SK-MEL-5 (cell line): ENCODE results near the gene EXOC1L. TPM values are rescaled to one million over a fixed set of nuclear protein-coding genes. Genes with fewer than 3 reads are reported as not detected.

Experiments used
- DNase-seq: peaks from one replicate; pipeline ENCODE4 v3.0.0-alpha.2; 2016; ENCODE audit warnings: low read depth, low spot score
- in situ Hi-C: cut with HindIII; loops from 2 replicates; pipeline ENCODE4 v1.10.0; 2016; ENCODE audit warnings: low sequenced_read_pairs, high pct_unique_total_duplicates, low pct_unique_long_range_greater_than_20kb
- small RNA-seq, 2 experiments: library from RNA; depleted of rRNA; stranded (forward); fragments of <200 nt; gene quantifications; one replicate each; pipeline ENCODE3, GENCODE V24; 2014
- total RNA-seq: library from RNA; depleted of rRNA; stranded (reverse); fragments of >200 nt; shearing (Covaris generic); gene quantifications from 2 replicates; pipeline ENCODE4 v1.2.3, GENCODE V29; 2014; rRNA removed

Gene EXOC1L
- total RNA-seq, 1 experiment from 2014 or later = not detected

DNA sequence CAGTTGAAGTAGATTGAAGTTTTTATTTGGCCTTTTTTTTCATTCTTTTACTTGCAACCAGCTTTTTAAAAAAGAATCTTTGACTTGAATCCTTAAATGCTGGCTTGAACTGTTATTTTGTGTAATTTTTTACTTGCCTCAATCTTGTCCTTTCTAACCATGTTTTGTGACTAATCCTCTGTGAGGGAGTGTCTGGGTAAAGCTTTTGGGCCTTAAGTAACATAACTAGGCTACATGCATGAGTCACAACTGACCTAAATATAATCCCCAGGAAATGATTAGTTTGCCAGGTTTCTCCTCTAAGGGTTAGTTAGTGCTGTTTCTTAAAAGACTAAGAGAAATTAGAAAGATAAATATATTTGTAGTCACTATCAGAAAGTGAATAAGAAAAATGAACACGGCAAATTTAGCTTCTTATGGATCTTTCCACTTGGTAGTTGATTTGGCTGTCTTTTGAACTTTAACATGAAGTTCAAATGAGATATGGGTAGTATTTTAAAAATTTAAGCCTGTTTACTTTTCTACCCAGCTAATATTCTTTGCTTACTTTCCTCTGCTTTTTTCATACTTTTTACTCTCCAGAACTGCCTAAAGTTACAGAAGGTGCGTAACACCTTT is 46.8 kb downstream of the EXOC1L start:
- peak; percentile 25 for DNase-seq
- in situ Hi-C loops = no loop called here

DNA sequence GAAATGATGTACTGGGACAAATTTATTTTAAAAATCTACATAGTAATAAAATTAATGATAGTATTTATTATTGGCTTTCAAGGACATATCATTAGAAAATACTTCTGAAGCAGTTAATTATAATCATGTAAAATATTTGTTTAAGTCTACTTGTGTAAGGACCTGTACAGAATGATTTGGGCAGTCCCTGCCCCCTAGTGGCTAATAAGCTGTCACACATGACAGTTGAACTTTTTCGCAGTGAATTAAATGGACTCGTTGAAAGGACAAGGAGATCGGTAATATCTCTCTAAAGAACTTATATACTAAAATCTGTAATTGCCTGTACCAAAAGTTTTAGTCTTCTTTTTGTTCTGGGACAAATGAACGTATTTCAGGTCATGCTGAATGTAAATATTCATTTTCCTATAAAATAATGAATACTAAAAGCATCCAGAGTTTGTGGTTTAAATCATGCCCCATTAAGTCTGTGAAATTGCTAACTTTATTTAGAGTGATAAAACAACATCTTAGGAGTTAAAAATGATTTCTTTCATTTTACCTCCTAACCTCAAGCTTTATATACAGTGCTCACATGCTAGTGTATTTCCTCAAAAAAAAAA is 47.5 kb downstream of the EXOC1L start:
- in situ Hi-C loops = no loop called here
- peak; percentile 68 for DNase-seq

GRCh38 chr4:55868581-55869090 is 49.0 kb downstream of the EXOC1L start:
- in situ Hi-C loops = no loop called here
- no peak for DNase-seq

GRCh38 chr4:55871299-55871800 is 51.8 kb downstream of the EXOC1L start:
- DNase-seq = no peak
- in situ Hi-C loops = no loop called here

- in situ Hi-C loops = no loop called here
These were observed 55.2 kb downstream of the EXOC1L start for GRCh38 chr4:55874831-55875230.

GRCh38 chr4:55876387-55876786 is 56.8 kb downstream of the EXOC1L start:
- no peak for DNase-seq
- in situ Hi-C loops = no loop called here

More at GRCh38 chr4:55874831-55875230, 55.2 kb downstream of the EXOC1L start:
- no peak for DNase-seq

- no peak for DNase-seq
- in situ Hi-C loops = no loop called here
These were observed 59.6 kb downstream of the EXOC1L start for GRCh38 chr4:55879224-55879623.

DNA sequence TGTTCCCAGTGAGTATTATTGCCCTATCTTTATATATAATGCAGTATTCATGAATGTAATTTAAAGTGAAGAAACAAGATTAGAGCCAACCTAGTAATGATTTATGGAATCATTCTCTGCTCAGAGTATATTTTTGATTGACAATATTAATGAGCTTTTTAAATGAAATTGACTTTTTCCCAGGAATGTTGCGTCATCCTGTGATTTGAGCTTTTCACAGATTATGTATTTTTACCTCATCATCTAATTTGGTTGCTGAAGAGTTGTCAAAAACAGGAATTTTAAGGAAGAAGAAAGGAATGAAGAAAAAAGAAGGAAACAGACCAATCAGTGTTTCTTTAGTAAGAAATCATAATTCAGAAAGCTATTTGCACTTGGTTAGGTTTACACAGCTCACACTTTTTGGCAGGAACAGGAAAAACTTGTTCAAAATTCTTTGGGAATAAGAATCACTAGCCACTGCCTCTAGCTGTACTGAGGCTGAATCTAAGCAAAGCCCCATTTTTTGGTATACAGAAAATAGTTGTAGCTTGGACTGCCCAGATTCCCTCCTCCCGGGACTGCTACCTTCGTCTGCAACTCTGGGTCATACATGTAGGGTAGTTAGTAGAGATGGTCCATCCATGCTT is 61.2 kb downstream of the EXOC1L start:
- no peak for DNase-seq
- in situ Hi-C loops = no loop called here

DNA sequence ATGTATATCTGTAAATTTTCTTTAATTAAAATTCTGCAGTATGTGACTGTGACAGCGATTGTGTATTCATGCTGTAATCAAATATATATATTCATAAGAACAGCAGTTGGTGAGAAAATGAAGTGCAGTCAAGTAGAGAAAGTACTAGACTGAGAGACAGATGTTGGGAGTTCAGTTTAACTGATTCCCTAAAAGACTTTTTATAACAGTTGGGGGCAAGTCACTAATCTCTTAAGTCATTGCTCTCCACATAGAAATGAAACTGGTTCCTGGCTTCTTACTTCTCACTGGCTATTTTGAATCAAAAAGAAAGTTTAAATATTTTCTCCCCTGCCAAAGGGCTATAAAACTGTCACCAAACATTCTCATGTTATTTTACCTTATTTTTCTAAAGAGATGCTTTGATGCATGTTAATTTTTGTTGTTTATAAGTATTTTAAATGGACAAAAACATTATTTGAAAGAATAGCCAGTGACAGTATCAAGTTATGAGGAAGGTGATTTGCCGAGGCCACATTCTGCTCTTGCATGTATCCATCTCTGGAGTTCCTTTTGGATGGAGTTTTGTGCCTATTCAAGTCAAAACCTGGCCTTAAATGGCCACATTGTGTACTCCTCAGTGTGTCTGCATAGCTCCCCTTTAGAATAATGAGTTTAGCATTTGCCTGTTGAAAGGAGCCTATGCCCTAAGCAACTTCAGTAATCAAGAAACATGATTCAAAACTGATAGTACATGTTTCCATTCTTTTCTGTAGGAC is 64.7 kb downstream of the EXOC1L start:
- DNase-seq = peak; percentile 8
- in situ Hi-C loops = no loop called here

- in situ Hi-C loops = no loop called here
- no peak for DNase-seq
These were observed 65.2 kb downstream of the EXOC1L start for GRCh38 chr4:55884851-55885219.

Small RNAs within 50 kb of the gene (small RNA-seq; reads per million reads assigned to genes)
- gene RNU6-276P (0 reads per million in 2 experiments), gene RNU6-652P (0 reads per million in 2 experiments)

Other genes with a start within 250 kb of the EXOC1L start
- gene PDCL2, start 227.5 kb upstream of the EXOC1L start, total RNA-seq = not detected in 2 replicates
- gene NMU, start 183.5 kb upstream of the EXOC1L start, total RNA-seq = not detected in 2 replicates
- 41.8 and 43.5 TPM in 2 replicates for gene EXOC1, start 33.9 kb downstream of the EXOC1L start, total RNA-seq
- gene CEP135, start 129.2 kb downstream of the EXOC1L start, total RNA-seq = 4.5 and 4.8 TPM in 2 replicates